Fibroblast of lung (primary cell): ENCODE results near the gene CCDC89. TPM values are rescaled to one million over a fixed set of nuclear protein-coding genes. Genes with fewer than 3 reads are reported as not detected.

Source experiments
- DNase-seq, 2 donors: peaks; one replicate each; pipeline versions ENCODE4 v3.0.0 to v3.0.0-alpha.2; 2010; ENCODE audit warnings: low read depth in 2 of 2
- H2AFZ ChIP-seq: 2 replicates; pipeline ENCODE4 v1.5.1; 2012; ENCODE audit warnings: low read length, control low read depth, inconsistent platforms
- H3K27ac ChIP-seq: 2 replicates; pipeline ENCODE4 v1.5.1; 2011; ENCODE audit warnings: low read length, control low read depth; ENCODE audit not compliant: insufficient read depth
- H3K27me3 ChIP-seq: 2 replicates; pipeline ENCODE4 v1.5.1; 2011; ENCODE audit warnings: mild to moderate bottlenecking, low read length; ENCODE audit not compliant: control insufficient read depth, insufficient read depth
- H3K36me3 ChIP-seq: 2 replicates; pipeline ENCODE4 v1.5.1; 2011; ENCODE audit warnings: low read length; ENCODE audit not compliant: control insufficient read depth, insufficient read depth
- H3K4me1 ChIP-seq: 2 replicates; pipeline ENCODE4 v1.5.1; 2011; ENCODE audit warnings: low read length; ENCODE audit not compliant: control insufficient read depth, insufficient read depth; ENCODE audit errors: extremely low read depth
- H3K4me2 ChIP-seq: 2 replicates; pipeline ENCODE4 v1.5.1; 2011; ENCODE audit warnings: low read length, control low read depth; ENCODE audit not compliant: insufficient read depth; ENCODE audit errors: extremely low read depth
- H3K4me3 ChIP-seq, 4 experiments: fragments of 200-600 bp in 1 of 4; sonication (generic) in 1 of 4; replicated peaks in 1 of 4; 2 replicates each; pipeline ENCODE4 v1.5.1; 2011 to 2016; ENCODE audit warnings: low read length in 4 of 4, low read depth in 3 of 4, mild to moderate bottlenecking in 3 of 4, control low read depth in 2 of 4, inconsistent platforms in 1 of 4, mixed read lengths in 1 of 4; ENCODE audit not compliant: insufficient read depth in 1 of 4; ENCODE audit errors: control extremely low read depth in 1 of 4
- H3K79me2 ChIP-seq: 2 replicates; pipeline ENCODE4 v1.5.1; 2012; ENCODE audit warnings: mild to moderate bottlenecking, low read length, inconsistent platforms; ENCODE audit not compliant: control insufficient read depth, insufficient read depth
- H3K9ac ChIP-seq: 2 replicates; pipeline ENCODE4 v1.5.1; 2011; ENCODE audit warnings: mild to moderate bottlenecking, low read length, control low read depth; ENCODE audit not compliant: insufficient read depth
- H3K9me3 ChIP-seq: 2 replicates; pipeline ENCODE4 v1.5.1; 2012; ENCODE audit warnings: low read depth, low read length; ENCODE audit not compliant: control insufficient read depth, insufficient read depth
- H4K20me1 ChIP-seq: 2 replicates; pipeline ENCODE4 v1.5.1; 2011; ENCODE audit warnings: low read length; ENCODE audit not compliant: control insufficient read depth, insufficient read depth; ENCODE audit errors: extremely low read depth
- CTCF ChIP-seq, 2 donors: IDR thresholded peaks in 1 of 2; conservative IDR thresholded peaks in 1 of 2; 1 replicate in 1 of 2; 2 replicates in 1 of 2; pipeline ENCODE4 v1.5.1; 2011 to 2012; ENCODE audit warnings: low read length in 2 of 2, control low read depth in 1 of 2, inconsistent platforms in 1 of 2, low read depth in 1 of 2, mild to moderate bottlenecking in 1 of 2
- EZH2 ChIP-seq: IDR thresholded peaks from 2 replicates; pipeline ENCODE4 v1.5.1; 2012; ENCODE audit warnings: low read length, control low read depth, mild to moderate bottlenecking; ENCODE audit errors: missing control alignments
- polyA plus RNA-seq, 2 donors: library from polyadenylated mRNA; depleted of rRNA in 1 of 2; stranded (reverse) in 1 of 2; unstranded in 1 of 2; fragments of >200 nt; gene quantifications; 2 replicates each; pipeline ENCODE4 v1.2.1, GENCODE V29; 2011 to 2012; ENCODE audit warnings: missing spikeins in 1 of 2
- total RNA-seq: library from RNA; depleted of rRNA; stranded (reverse); fragments of >200 nt; gene quantifications from 2 replicates; pipeline ENCODE4 v1.2.1, GENCODE V29; 2014

Gene CCDC89
- total and polyA plus RNA-seq, 2 donors (not counting 1 experiment from before 2014, with no cell fraction given), result 2.3 to 4.1 TPM

DNA sequence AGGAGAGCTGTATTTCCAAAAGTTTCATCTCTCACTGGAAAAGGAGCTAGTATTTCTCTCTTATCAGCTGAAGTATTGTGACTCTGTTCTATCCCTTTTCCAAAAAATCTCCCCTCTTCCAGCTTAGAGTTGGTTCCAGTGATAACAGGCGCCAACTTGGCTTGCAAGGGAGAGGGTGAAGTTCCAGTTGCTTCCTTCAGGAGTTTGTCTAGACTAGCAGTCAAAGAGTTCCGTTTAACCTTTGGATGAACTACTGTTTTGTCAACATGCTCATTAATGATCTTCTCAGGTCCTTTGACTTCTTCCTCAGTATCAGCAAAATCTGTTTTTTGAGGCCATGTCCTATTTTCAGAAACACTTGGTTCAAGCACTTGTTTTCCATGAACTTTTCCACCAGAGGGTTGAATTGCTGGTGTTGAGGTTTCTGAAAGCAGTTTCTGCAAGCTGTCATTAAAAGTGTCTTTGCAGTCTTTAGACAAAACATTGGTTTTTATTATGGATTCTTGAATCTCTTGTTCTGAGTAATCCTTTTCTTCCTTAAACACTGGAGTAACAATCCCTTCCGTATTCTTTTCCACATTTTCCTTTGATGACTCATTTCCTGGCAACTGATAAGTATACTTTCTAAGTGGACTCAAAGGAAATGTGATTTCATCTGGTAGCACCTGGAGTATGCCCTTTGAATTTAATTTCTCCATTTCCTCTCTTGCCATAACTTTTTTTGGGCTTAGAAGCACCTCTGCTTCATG lies 39.7 kb upstream of the CCDC89 start:
- Histone ChIP-seq H3K36me3 (no peaks in the 10 kb centered on the region), H3K9ac (no peak overlapping the region), H3K4me3 (no peak overlapping the region), H3K9me3 (no peaks in the 10 kb centered on the region), H3K79me2 (no peaks in the 10 kb centered on the region), H2AFZ (no peak overlapping the region), H3K27me3 (no peaks in the 10 kb centered on the region), H3K4me2 (peak overlapping the region; percentile 16), H3K27ac (peak overlapping the region; percentile 30), H3K4me1 (peaks cover 4% of the 10 kb centered on the region), H4K20me1 (no peaks in the 10 kb centered on the region)
- DNase-seq, result peak; percentile 88 to 97
- TF ChIP-seq CTCF (conservative IDR thresholded peaks at IDR 0.05 in 1 of 2, IDR thresholded peaks at IDR 0.05 in 1 of 2; ENCODE audit: low read depth in 1 of 2, low read length in 2 of 2) (no peak), EZH2 (no peak)

DNA sequence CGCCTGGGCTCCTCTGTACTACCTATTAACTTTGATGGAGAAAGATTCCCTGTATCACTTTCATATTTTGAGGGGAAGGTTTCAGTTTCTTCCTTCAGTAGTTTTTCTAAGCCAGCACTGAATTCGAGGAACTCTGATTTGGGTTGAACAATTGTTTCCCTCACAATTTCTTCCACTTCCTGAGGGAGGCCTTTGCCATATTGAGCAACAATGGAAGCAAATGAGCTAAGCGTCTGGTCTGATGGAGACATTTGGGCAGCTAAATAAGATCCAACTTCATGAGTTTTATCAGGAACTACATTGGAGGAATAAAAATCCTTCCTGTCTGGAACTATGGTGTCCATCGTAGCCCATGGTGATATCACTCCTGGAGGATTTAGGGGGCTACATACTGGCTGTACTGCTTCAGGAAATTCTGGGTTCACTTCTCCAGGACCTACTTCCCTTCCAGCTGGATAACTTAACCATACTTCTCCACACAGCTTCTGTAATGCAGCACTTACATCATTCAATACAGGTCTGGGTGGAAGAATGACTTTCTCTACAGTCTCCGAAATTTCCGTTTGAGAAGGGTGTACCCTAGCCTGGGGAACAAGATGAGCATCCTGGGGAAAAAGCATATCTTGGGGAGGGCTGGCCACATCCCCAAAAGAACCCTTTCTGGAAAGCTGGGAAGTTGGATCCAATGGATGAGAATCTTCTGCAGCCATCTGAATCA lies 38.9 kb upstream of the CCDC89 start:
- H3K9ac ChIP-seq, result no peak overlapping the region
- H3K4me3 ChIP-seq, result no peak overlapping the region
- no peaks in the 10 kb centered on the region for H3K27me3 ChIP-seq
- TF ChIP-seq EZH2 (no peak), CTCF (conservative IDR thresholded peaks at IDR 0.05 in 1 of 2, IDR thresholded peaks at IDR 0.05 in 1 of 2; ENCODE audit: low read depth in 1 of 2, low read length in 2 of 2) (no peak)
- H3K9me3 ChIP-seq, result no peaks in the 10 kb centered on the region
- peaks cover 6% of the 10 kb centered on the region for H3K4me1 ChIP-seq
- no peak overlapping the region for H3K4me2 ChIP-seq
- no peak overlapping the region for H2AFZ ChIP-seq
- H4K20me1 ChIP-seq, result no peaks in the 10 kb centered on the region
- no peaks in the 10 kb centered on the region for H3K79me2 ChIP-seq
- H3K27ac ChIP-seq, result no peak overlapping the region
- DNase-seq, result no peak
- no peaks in the 10 kb centered on the region for H3K36me3 ChIP-seq

DNA sequence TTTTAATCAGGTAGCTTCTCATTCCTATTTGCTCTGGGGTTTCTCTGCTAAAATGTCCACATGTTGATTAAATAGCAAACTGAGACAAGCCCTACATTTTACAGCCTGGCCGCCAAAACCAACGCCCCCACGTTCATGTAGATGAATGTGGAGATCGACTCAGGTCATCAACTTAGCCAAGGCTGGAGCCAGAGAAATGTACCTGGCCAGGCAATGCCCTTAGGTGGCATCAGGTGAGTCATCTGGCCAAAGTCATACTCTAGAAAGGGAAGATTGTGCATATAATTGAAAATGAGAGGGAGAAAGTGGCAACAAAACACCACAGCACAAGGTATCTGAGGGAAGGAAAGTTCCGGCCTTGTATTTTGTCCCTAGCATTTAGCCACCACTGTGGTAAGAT lies 37.1 kb upstream of the CCDC89 start:
- DNase-seq, result no peak
- Histone ChIP-seq H3K4me1 (peaks cover 6% of the 10 kb centered on the region), H3K4me3 (no peak overlapping the region), H3K27ac (no peak overlapping the region), H3K36me3 (no peaks in the 10 kb centered on the region), H3K79me2 (peaks cover 2% of the 10 kb centered on the region), H3K27me3 (no peaks in the 10 kb centered on the region), H4K20me1 (no peaks in the 10 kb centered on the region), H3K4me2 (no peak overlapping the region), H3K9me3 (no peaks in the 10 kb centered on the region), H3K9ac (no peak overlapping the region), H2AFZ (no peak overlapping the region)
- TF ChIP-seq CTCF (conservative IDR thresholded peaks at IDR 0.05 in 1 of 2, IDR thresholded peaks at IDR 0.05 in 1 of 2; ENCODE audit: low read depth in 1 of 2, low read length in 2 of 2), result no peak
- TF ChIP-seq EZH2, result no peak
